ENCODE measurements around the gene HSD17B11. TPM values are rescaled to one million over a fixed set of nuclear protein-coding genes. Genes with fewer than 3 reads are reported as not detected.
"Not testable (repeated sequence)": the region's sequence is repeated elsewhere in the genome, so short reads cannot be mapped to it uniquely, and the experiment has no call there.

Gene HSD17B11
- total RNA-seq, 2 experiments from 2014 or later, result 21.2 to 21.7 TPM

DNA sequence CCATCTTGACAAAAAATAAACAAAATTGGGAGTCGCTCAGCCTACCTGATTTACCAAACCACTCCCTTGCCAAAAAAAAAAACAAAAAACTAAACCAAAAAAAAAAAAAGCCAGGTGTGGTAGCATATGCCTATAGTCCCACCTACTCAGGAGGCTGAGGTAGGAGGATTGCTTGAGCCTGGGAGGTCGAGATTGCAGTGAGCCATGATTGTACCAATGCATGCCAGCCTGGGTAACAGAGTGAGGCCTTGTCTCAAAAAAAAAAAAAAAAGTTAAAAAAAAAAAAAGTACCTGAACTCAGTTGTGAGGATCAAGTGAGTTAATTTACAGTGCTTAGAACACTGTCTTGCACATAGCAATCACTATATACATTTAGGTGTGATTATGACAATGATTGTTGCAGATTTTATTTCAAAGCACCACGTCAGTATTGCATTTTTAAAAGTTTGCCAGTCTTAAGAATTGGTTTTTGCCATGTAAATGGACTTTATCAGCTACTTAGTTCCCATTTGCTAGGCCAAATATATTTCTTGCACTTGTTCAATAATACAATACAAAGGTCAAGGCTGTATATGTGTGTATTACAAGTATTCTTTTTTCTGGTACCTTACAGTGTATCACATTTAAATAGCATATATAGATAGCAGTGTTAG is 36.0 kb upstream of the HSD17B11 start:
- ATAC-seq, result no peak
- Mint-ChIP-seq H3K27me3 (no peaks in the 10 kb centered on the region), H3K36me3 (ENCODE audit: low read depth) (peaks cover 3% of the 10 kb centered on the region), H3K4me1 (ENCODE audit: low read depth) (peaks cover 42% of the 10 kb centered on the region), H3K9me3 (no peaks in the 10 kb centered on the region), H3K4me3 (no peak overlapping the region), H3K27ac (no peak overlapping the region)
- ChIA-PET POLR2A (no interaction called here), CTCF (no interaction called here)
- TF ChIP-seq, protein P1, sequence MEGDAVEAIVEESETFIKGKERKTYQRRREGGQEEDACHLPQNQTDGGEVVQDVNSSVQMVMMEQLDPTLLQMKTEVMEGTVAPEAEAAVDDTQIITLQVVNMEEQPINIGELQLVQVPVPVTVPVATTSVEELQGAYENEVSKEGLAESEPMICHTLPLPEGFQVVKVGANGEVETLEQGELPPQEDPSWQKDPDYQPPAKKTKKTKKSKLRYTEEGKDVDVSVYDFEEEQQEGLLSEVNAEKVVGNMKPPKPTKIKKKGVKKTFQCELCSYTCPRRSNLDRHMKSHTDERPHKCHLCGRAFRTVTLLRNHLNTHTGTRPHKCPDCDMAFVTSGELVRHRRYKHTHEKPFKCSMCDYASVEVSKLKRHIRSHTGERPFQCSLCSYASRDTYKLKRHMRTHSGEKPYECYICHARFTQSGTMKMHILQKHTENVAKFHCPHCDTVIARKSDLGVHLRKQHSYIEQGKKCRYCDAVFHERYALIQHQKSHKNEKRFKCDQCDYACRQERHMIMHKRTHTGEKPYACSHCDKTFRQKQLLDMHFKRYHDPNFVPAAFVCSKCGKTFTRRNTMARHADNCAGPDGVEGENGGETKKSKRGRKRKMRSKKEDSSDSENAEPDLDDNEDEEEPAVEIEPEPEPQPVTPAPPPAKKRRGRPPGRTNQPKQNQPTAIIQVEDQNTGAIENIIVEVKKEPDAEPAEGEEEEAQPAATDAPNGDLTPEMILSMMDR (IDR thresholded peaks at IDR 0.05), result no peak
- intact Hi-C loops (cut with micrococcal nuclease), result no loop called here
- no peak for DNase-seq

DNA sequence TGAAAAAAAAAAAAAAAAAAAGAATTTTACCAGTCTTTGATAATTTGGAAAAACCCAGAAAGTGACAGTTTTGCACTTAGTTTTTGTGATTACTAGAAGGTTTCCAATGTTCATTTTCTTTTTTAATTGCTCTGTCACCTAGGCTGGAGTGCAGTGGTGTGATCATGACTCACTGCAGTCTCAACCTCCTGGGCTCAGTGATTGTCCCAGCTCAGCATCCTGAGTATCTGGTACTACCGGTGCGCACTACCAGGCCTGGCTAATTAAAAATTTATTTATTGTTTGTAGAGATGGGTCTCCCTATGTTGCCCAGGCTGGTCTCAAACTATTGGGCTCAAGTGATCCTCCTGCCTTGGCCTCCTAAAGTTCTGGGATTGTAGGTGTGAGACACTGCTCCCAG is 34.7 kb upstream of the HSD17B11 start:
- H3K27me3 Mint-ChIP-seq, result no peaks in the 10 kb centered on the region
- peaks cover 3% of the 10 kb centered on the region for H3K36me3 Mint-ChIP-seq (ENCODE audit: low read depth)
- CTCF ChIA-PET, result interaction anchor here (1.2 kb wide), 1 partner anchor 50 kb away, joined by 3 read pairs; no protein-coding TSS in a partner anchor
- H3K27ac Mint-ChIP-seq, result no peak overlapping the region
- ATAC-seq, result no peak
- peak; percentile 19 for DNase-seq
- TF ChIP-seq, protein P1 (IDR thresholded peaks at IDR 0.05), result no peak
- H3K4me1 Mint-ChIP-seq (ENCODE audit: low read depth), result peaks cover 42% of the 10 kb centered on the region
- POLR2A ChIA-PET, result no interaction called here
- intact Hi-C loops (cut with micrococcal nuclease), result no loop called here
- no peak overlapping the region for H3K4me3 Mint-ChIP-seq
- H3K9me3 Mint-ChIP-seq, result no peaks in the 10 kb centered on the region

DNA sequence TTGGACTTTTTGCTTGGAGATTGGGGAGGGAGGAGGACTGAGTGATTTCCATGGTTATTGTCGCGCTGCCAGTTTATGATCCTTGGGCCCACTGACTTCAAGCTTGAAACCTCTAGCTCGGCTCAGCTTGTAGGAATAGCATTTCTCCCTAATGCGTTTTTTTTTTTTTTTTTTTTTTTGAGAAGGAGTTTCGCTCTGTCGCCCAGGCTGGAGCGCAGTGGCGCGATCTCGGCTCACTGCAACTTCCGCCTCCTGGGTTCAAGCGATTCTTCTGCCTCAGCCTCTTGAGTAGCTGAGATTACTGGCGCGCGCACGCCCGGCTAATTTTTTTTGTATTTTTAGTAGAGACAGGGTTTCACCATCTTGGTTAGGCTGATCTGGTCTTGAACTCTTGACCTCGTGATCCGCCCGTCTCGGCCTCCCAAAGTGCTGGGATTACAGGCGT is 33.1 kb upstream of the HSD17B11 start:
- DNase-seq; H3K9me3 Mint-ChIP-seq; H3K27ac Mint-ChIP-seq; intact Hi-C loops (cut with micrococcal nuclease); H3K36me3 Mint-ChIP-seq (ENCODE audit: low read depth); ATAC-seq; POLR2A ChIA-PET; H3K27me3 Mint-ChIP-seq: not testable (repeated sequence)
- Mint-ChIP-seq H3K4me1 (ENCODE audit: low read depth) (peaks cover 31% of the 10 kb centered on the region), H3K4me3 (peak overlapping the region; percentile 92)
- CTCF ChIA-PET, result interaction anchor here (5.8 kb wide), 1 partner anchor 49 kb away, joined by 28 read pairs; no protein-coding TSS in a partner anchor

DNA sequence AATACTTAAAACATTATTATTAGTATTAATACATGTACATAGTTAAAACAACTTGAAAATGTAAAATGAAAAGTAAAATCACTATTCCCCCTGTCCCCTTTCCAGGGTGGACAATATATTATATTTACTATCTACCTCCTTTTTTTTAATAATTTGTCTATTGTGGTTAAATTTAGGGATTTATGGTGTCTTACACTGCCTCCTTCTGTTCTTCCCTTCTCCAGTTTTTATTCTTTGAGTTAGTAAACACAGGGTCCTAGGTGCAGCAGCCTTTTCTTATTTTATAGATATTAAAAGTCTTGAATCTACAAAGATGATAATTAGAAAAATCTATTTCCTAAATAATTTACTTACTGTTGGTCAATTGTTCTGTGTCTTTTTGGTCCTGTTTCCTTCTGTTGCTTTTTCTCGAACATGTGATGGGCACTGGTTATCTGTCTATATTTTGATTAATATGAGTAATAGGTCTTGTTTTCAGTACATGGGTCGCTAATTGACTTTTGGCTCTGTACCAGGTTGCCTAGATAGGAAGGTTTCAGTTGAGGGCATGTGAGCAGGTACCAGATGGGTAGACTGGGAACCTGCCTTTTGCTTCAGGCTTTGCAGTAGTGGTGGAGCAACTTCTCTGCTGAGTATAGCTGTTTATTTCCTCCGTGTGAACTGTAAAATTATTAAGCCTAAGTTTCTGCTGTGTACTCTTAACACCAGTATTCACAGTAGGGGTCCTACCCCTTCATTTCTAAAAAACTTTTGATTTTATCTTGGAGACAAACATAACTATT is 32.5 kb upstream of the HSD17B11 start:
- TF ChIP-seq, protein P1 (IDR thresholded peaks at IDR 0.05), result no peak
- Mint-ChIP-seq H3K4me1 (ENCODE audit: low read depth) (peaks cover 31% of the 10 kb centered on the region), H3K36me3 (ENCODE audit: low read depth) (peaks cover 3% of the 10 kb centered on the region), H3K27me3 (no peaks in the 10 kb centered on the region), H3K4me3 (peak overlapping the region; percentile 92), H3K9me3 (no peaks in the 10 kb centered on the region), H3K27ac (peak overlapping the region; percentile 55)
- ChIA-PET CTCF (interaction anchor here (2.7 to 5.8 kb wide), 3 partner anchors 16 to 48 kb away, joined by 7 to 28 read pairs (median 14); partner anchors contain the start of gene HSD17B11), POLR2A (interaction anchor here (2.3 kb wide), 1 partner anchor 33 kb away, joined by 22 read pairs; the partner anchor contains the start of gene HSD17B11)
- intact Hi-C loops (cut with micrococcal nuclease), result loop anchor here (2.0 kb wide), 1 partner anchor 33 kb away; the partner anchor contains the start of gene HSD17B11
- DNase-seq (no peak), ATAC-seq (no peak)

DNA sequence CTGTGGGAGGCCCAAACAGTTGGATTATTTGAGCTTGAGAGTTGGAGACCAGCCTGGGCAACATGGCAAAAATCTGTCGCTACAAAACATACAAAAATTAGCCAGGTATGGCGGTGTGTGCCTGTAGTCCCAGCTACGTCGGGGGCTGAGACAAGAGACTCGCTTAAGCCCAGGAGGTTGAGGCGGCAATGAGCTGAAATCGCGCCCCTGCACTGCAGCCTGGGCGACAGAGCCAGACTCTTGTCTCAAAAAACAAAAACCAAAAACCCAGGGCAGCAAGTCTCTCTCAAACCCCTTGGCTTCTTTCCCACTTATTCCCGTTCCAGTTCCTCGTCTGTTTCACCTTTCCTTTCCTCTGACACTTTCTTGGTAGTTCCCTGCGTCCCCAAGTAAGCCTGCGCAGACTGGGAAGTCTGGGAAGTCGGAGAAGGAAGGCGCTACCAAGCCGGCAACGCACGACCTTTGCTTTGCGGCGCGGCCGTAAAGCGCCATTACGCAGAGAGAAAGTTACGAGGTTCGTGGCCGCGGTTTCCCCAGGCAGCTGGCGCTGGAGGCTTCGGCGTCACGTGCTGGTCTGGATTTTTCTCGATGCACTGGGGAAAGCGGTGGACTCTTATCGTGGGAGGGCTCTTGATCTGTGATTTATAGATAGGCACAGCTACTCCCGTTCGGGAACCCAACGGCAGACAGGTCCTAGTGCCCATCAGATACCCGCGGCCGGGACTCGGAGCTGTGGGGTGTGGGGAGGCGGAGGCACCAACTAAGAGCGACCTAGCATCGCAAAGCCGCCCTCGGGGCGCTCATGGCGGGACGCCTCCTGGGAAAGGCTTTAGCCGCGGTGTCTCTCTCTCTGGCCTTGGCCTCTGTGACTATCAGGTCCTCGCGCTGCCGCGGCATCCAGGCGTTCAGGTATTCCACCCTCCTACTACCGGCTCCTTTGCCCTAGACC is 31.4 kb upstream of the HSD17B11 start, which contains the start of gene NUDT9:
Gene NUDT9, plus strand, starts transcription at position 470 of the 949 bp plus-strand sequence. Its CDS starts 333 bp downstream, at position 803.
- H3K27ac Mint-ChIP-seq, result peak within 1 kb of the TSS; percentile 98
- peak; percentile 94 for DNase-seq
- H3K9me3 Mint-ChIP-seq, result no peaks in the 10 kb centered on the region
- peaks cover 29% of the 10 kb centered on the region for H3K4me1 Mint-ChIP-seq (ENCODE audit: low read depth)
- TF ChIP-seq, protein P1 (IDR thresholded peaks at IDR 0.05), result no peak
- intact Hi-C loops (cut with micrococcal nuclease), result loop anchor here (2.0 kb wide), 1 partner anchor 32 kb away; the partner anchor contains the start of gene HSD17B11
- peaks cover 3% of the 10 kb centered on the region for H3K36me3 Mint-ChIP-seq (ENCODE audit: low read depth)
- H3K4me3 Mint-ChIP-seq, result peak within 1 kb of the TSS; percentile 92
- CTCF ChIA-PET, result interaction anchor here (1.0 to 5.8 kb wide), 5 partner anchors 11 to 47 kb away, joined by 3 to 28 read pairs (median 7); partner anchors contain the start of gene HSD17B11
- ATAC-seq, result peak; percentile 91
- H3K27me3 Mint-ChIP-seq, result no peaks in the 10 kb centered on the region
- POLR2A ChIA-PET, result interaction anchor here (0.7 to 2.3 kb wide), 5 partner anchors 15 to 129 kb away, joined by 3 to 22 read pairs (median 6); partner anchors contain the start of gene HSD17B11

Data from activated CD8-positive, alpha-beta T cell treated with anti-CD3 and anti-CD28 coated beads for 36 hours (primary cell).